ENCODE data around the gene C10orf105.
A peak's percentile ranks its signal among the peaks of the same experiment; 100 is the strongest.

Gene C10orf105

GRCh38 chr10:71726580-71727104 lies 7.1 kb upstream of the C10orf105 start:
- no peak overlapping the region for H3K4me3 ChIP-seq (ENCODE audit: low read depth, low read length)
- no peak for TF ChIP-seq CTCF (IDR thresholded peaks at IDR 0.05; ENCODE audit: low read depth, low read length)

- no peak overlapping the region for H3K4me3 ChIP-seq (ENCODE audit: low read depth, low read length)
- peak; percentile 46 for TF ChIP-seq CTCF (IDR thresholded peaks at IDR 0.05; ENCODE audit: low read depth, low read length)
These were observed 6.5 kb upstream of the C10orf105 start for GRCh38 chr10:71725998-71726579.

- no peak overlapping the region for H3K4me3 ChIP-seq (ENCODE audit: low read depth, low read length)
- TF ChIP-seq CTCF (IDR thresholded peaks at IDR 0.05; ENCODE audit: low read depth, low read length) = no peak
These were observed 5.7 kb upstream of the C10orf105 start for GRCh38 chr10:71725249-71725648.

- no peak overlapping the region for H3K4me3 ChIP-seq (ENCODE audit: low read depth, low read length)
- TF ChIP-seq CTCF (IDR thresholded peaks at IDR 0.05; ENCODE audit: low read depth, low read length) = no peak
These were observed 5.0 kb upstream of the C10orf105 start for GRCh38 chr10:71724539-71724938.

- H3K4me3 ChIP-seq (ENCODE audit: low read depth, low read length) = no peak overlapping the region
- TF ChIP-seq CTCF (IDR thresholded peaks at IDR 0.05; ENCODE audit: low read depth, low read length) = no peak
These were observed 3.7 kb upstream of the C10orf105 start for GRCh38 chr10:71723311-71723710.

GRCh38 chr10:71722849-71723248 lies 3.3 kb upstream of the C10orf105 start:
- no peak for TF ChIP-seq CTCF (IDR thresholded peaks at IDR 0.05; ENCODE audit: low read depth, low read length)
- H3K4me3 ChIP-seq (ENCODE audit: low read depth, low read length) = no peak overlapping the region

GRCh38 chr10:71721313-71721712 lies 1.7 kb upstream of the C10orf105 start:
- TF ChIP-seq CTCF (IDR thresholded peaks at IDR 0.05; ENCODE audit: low read depth, low read length) = no peak
- H3K4me3 ChIP-seq (ENCODE audit: low read depth, low read length) = no peak overlapping the region
